ENCODE results near the gene PMPCB.

Gene PMPCB

DNA sequence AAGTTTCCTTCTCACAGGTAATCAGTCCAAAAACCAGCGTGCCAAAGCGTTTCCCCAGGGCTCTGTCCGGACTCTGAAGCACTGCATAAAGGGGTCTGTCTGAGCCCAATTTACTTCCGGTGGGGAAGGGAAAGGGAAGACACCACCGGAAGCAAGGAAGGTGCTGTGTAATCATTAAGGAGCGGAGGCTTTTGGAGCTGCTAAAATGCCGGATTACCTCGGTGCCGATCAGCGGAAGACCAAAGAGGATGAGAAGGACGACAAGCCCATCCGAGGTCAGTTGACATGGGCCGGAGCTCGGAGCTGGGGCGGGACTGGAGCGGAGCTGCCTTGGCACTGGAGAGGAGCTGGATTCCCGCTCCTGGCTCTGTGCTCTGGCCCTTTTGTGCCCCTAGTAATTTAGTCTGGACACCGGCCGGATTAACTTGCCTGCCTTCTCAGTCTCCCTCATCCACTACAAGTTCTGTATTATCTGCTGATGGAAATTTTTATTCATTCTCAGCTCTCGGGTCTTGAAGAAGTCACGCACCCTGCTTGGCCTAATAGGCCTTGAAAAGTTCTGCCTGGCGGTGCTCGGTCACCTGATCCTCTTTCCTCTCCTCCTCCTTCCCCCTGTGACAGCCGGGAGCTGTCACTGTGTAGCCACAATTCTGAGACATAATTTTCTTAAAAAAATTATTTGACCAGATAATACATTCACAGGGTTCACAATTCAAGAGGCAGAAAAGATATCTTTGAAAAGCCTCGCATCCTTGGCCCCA is 50.5 kb downstream of the PMPCB start, which contains the start of gene PSMC2:
TSS of gene PSMC2 (plus strand) at position 137 of the 761 bp plus-strand sequence. CDS start at position 206, 69 bp downstream.
- peak; percentile 78 for ATAC-seq
- DNase-seq = peak; percentile 79
- Mint-ChIP-seq H3K27ac (peak within 1 kb of the TSS; percentile 99), H3K4me1 (peaks cover 64% of the 10 kb centered on the region), H3K4me3 (peak within 1 kb of the TSS; percentile 100), H3K27me3 (no peaks in the 10 kb centered on the region), H3K36me3 (ENCODE audit: low read depth) (peaks cover 33% of the 10 kb centered on the region), H3K9me3 (no peaks in the 10 kb centered on the region)

DNA sequence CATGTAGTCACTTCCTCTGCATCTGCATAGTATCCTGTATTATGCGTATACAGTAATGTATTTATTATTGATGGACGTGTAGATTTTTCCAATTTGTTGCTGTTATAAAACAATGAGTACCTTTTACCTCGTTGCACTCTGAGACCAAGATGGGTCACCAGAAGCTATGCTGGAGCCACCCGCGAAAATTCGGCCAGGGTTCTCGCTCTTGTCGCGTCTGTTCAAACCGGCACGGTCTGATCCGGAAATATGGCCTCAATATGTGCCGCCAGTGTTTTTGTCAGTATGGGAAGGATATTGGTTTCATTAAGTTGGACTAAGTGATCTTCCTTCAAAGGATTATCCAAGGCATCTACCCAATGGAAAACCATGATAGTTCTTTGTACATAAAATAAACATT is 51.2 kb downstream of the PMPCB start:
- peaks cover 60% of the 10 kb centered on the region for H3K4me1 Mint-ChIP-seq
- peak overlapping the region; percentile 100 for H3K4me3 Mint-ChIP-seq

GRCh38 chr7:103348959-103349358 is 51.7 kb downstream of the PMPCB start:
- H3K9me3 Mint-ChIP-seq = no peaks in the 10 kb centered on the region
- peak overlapping the region; percentile 100 for H3K4me3 Mint-ChIP-seq
- ATAC-seq (no peak), DNase-seq (no peak)
- peak overlapping the region; percentile 99 for H3K27ac Mint-ChIP-seq
- no peaks in the 10 kb centered on the region for H3K27me3 Mint-ChIP-seq
- peaks cover 25% of the 10 kb centered on the region for H3K36me3 Mint-ChIP-seq (ENCODE audit: low read depth)
- peaks cover 58% of the 10 kb centered on the region for H3K4me1 Mint-ChIP-seq

More for the DNA sequence above, 51.2 kb downstream of the PMPCB start:
- H3K27ac Mint-ChIP-seq = peak overlapping the region; percentile 99
- H3K9me3 Mint-ChIP-seq = no peaks in the 10 kb centered on the region
- DNase-seq = no peak
- H3K36me3 Mint-ChIP-seq (ENCODE audit: low read depth) = peaks cover 30% of the 10 kb centered on the region
- ATAC-seq = no peak
- H3K27me3 Mint-ChIP-seq = no peaks in the 10 kb centered on the region

DNA sequence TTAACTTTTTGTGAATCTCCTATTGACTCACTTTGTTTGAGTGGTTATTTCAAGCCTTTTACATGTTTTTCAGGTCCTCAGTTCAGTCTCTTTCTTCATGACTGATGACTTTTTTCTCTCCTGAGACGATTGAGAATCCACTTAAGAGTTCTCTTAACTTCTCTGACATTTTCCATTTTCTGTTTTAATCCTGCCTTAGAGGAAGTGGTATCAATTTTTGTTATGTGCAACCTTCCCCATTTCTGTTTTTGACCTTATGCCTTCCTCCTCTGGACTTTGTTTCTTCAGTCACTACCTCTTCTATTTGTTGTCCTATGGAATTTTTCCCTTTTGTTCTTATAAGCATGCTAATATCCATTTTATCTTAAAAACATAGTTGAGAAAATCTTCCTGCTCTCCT is 52.6 kb downstream of the PMPCB start:
- Mint-ChIP-seq H3K4me1 (peaks cover 55% of the 10 kb centered on the region), H3K36me3 (ENCODE audit: low read depth) (peaks cover 29% of the 10 kb centered on the region), H3K27me3 (no peaks in the 10 kb centered on the region), H3K4me3 (peak overlapping the region; percentile 100), H3K9me3 (no peaks in the 10 kb centered on the region), H3K27ac (peak overlapping the region; percentile 30)
- no peak for DNase-seq
- no peak for ATAC-seq

All from activated naive CD8-positive, alpha-beta T cell treated with anti-CD3 and anti-CD28 coated beads, Interleukin-2, amount 50 U/mL, for 24 hours (primary cell).